GM21447 (cell line): ENCODE data around the gene IL1RN.

Experiments used
- ATAC-seq: cut with Tn5 transposase; IDR thresholded peaks from one replicate; pipeline ENCODE4 v1.9.1; 2021; ENCODE audit not compliant: unreplicated experiment

Gene IL1RN

GRCh38 chr2:113102133-113102532 lies 25.3 kb upstream of the IL1RN start:
- ATAC-seq: no peak

DNA sequence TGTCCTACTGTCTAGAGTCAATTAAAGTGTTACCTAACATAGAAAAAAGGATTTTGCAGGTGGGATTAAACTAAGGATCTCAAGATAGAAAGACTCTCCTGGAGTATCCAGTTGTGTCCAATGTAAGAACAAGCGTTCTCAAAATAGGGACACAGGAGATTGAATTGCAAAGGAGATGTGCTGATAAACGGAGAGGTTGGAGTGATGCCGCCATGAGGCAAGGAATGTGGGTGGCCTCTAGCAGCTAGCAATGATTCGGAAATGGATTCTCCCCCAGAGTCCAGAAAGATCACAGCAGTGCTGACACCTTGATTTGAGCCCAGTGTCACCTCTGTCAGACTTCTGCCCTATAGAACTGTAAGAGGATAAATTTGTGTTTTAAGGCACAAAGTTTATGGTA lies 24.1 kb upstream of the IL1RN start:
- ATAC-seq: no peak

GRCh38 chr2:113104054-113104611 lies 23.3 kb upstream of the IL1RN start:
- no peak for ATAC-seq

DNA sequence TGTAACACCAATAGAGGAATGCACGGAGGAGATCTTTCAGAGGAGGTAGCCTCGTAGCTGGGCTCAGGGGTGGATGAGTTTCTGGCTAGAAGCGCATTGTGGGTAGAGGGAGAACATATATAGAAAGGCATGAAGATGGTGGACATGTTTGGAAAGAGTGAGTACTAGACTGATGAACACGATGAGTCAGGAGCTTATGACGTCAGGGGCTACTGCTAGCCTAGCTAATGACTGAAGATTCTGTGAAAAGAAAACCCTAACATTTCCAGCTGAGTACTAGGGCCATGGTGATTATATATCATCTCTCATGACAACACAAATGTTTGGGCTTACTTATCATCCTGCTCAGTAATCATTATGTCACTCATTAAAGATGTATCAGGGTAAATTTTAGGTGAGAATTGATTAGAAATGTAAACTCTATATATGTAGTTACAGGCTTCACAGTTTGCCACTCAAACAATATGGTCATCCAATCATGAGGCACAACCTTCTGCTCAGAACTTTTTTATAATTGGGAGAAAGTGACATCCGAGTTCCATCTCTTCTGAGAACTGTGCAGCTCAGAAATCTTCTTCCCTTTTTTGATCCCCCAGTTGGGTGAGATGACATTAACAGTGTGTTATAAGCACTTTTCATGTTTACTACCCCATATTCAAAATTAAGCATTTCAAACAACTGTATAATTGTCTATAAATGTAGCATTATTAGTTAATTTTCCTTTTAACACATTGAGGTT lies 22.2 kb upstream of the IL1RN start:
- ATAC-seq: no peak

DNA sequence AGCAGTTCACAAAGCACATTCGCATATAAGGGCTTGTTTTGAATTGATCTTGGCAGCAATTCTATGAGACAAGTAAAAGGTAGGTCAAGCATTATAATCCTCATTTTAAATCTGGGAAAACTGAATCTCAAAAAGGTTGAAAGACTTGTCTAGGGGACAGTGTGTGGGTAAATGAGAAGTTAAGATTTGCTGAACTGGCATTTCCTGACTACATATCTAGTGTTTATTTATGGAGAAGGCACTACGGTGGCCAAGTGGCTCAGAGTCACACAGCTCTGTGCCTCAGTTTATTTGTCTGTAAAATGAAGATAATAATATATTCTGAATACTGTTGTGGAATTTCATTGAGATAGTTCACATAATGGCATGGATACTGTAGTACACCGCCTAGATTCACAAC lies 16.3 kb upstream of the IL1RN start:
- ATAC-seq: no peak

GRCh38 chr2:113111823-113112287 lies 15.5 kb upstream of the IL1RN start:
- no peak for ATAC-seq

- ATAC-seq: no peak
Measured at GRCh38 chr2:113112441-113112840, 15.0 kb upstream of the IL1RN start.

DNA sequence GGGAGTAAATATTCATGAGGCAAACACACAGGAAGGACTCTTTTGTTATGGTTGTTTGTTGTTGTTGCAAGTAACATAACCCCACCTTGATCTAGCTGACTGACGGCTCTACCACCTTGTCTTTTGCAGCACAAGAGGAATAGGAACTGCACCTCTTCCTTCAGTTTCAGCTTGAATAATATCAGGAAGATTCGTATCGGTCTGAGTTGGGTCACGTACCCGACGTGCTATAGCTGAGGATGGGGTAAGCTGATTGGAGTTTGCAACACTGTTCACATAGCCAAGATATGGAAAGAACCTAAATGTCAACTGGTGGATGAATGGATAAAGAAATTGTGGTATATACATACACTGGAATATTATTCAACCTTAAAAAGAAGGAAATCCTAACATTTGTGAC lies 14.5 kb upstream of the IL1RN start:
- no peak for ATAC-seq

- ATAC-seq: no peak
Measured at GRCh38 chr2:113113807-113114206, 13.6 kb upstream of the IL1RN start.

DNA sequence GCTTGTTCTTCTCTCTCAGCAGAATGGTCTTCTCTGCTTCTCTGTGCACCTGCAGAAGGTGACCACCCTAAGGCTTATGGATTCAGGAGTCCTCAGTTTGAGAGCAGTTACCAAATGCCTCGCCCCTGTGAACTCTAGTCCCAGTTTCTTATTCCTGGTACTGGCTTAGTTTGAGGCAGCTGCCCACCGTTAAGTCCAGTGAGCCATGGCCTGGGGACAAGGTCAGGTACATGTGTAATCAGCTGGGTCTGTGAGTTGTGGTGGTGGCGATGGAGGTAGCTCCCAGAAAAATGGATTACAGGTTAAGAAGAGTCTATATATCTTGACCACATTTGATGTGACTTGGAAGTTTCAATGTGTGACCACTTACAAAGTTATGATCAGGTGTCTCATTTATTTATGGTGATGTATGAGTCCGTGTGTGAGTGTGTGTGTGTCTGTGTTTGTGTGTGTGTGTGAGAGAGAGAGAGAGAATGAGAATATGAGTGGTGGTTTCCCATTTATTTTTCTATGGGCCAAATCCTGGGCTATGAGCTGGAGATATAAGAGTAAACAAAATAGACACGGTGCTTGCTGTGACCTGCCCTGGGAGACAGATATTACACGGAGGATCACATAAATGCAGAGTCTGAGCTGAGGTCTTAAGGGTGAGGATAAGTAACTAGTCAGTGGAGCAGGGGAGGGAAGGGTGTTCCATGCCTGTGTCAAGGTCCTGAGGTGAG lies 13.0 kb upstream of the IL1RN start:
- ATAC-seq: no peak

DNA sequence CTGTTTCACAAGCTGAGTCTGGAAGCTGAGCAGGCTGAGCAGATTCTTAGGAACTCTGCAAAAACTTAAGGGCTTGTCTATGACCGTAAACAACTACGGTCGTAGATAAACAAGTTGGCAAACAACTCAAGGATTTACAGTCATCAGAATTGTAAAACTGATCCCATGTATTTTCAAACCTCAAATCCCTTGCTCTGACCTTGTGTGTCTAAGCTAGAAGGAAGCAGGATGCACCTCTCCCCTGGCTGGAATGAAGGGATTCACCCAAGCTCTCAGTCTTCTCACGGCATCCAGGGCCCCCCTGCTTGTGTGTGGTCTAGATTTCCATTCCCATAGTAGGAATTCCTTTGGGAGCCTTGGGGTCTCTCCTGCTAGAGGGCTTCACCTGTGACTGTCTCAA lies 12.4 kb upstream of the IL1RN start:
- ATAC-seq: no peak

GRCh38 chr2:113116100-113116958 lies 11.1 kb upstream of the IL1RN start:
- ATAC-seq: no peak

- no peak for ATAC-seq
Measured at GRCh38 chr2:113117541-113118262, 9.7 kb upstream of the IL1RN start.

DNA sequence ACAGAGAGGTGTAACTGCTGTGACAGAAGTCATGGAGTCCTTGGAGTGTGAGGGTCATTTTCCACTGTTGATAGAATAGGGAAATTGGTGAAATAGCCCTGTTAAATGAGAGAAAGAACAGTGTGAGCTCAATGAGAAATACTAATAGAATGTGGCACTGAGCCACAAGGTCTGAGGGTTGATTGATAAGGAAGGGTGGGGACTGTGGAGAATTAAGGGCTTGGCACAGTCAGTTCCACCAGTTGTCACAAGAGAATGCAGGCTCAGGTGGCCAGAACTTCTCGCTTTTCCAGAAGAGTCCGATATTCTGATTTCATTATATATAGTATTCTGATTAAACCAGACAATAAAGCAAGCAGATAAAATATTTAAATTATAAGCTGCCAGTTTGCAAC lies 9.1 kb upstream of the IL1RN start:
- no peak for ATAC-seq

GRCh38 chr2:113119111-113119510 lies 8.3 kb upstream of the IL1RN start:
- ATAC-seq: no peak

GRCh38 chr2:113120861-113121260 lies 6.5 kb upstream of the IL1RN start:
- no peak for ATAC-seq

- no peak for ATAC-seq
Measured at GRCh38 chr2:113122364-113122763, 5.0 kb upstream of the IL1RN start.

GRCh38 chr2:113123726-113124125 lies 3.7 kb upstream of the IL1RN start:
- ATAC-seq: no peak

GRCh38 chr2:113124181-113124961 lies 3.0 kb upstream of the IL1RN start:
- ATAC-seq: peak; percentile 56
